Left ventricle myocardium inferior (tissue), 1 donor: Measurements from ENCODE around the gene HS3ST1. TPM values are rescaled to one million over a fixed set of nuclear protein-coding genes. Genes with fewer than 3 reads are reported as not detected.

Source experiments
- DNase-seq: peaks from one replicate; pipeline ENCODE4 v3.0.0-alpha.2; 2020
- H3K27ac ChIP-seq: fragments of 200-600 bp; replicated peaks from 2 replicates; pipeline ENCODE4 v1.8.0; 2021
- H3K27me3 ChIP-seq: fragments of 200-600 bp; 2 replicates; pipeline ENCODE4 v1.8.0; 2021; ENCODE audit warnings: low read depth
- H3K36me3 ChIP-seq: fragments of 200-600 bp; 2 replicates; pipeline ENCODE4 v1.8.0; 2021
- H3K4me1 ChIP-seq: fragments of 200-600 bp; 2 replicates; pipeline ENCODE4 v1.8.0; 2021
- H3K4me3 ChIP-seq: fragments of 200-600 bp; 2 replicates; pipeline ENCODE4 v1.8.0; 2021; ENCODE audit warnings: mild to moderate bottlenecking, moderate library complexity
- H3K9me3 ChIP-seq: fragments of 200-600 bp; replicated peaks from 2 replicates; pipeline ENCODE4 v1.8.0; 2021
- intact Hi-C: fragments of 100-400 bp; cut with micrococcal nuclease; formaldehyde crosslinking; loops from one replicate; pipeline ENCODE4 v1.11.0; 2022
- total RNA-seq: library from RNA; stranded (reverse); fragmentation: NEBNext Ultra II Directional; extraction: Animal tissue kit (Norgen Biotek cat#: 25700); gene quantifications from one replicate; pipeline ENCODE4 v1.2.1, GENCODE V29; 2021
- TF ChIP-seq, protein P1 (sequence below): fragments of 200-600 bp; IDR thresholded peaks from 2 replicates; pipeline ENCODE4 v1.8.0; 2021; ENCODE audit warnings: antibody characterized with exemption, mild to moderate bottlenecking, borderline replicate concordance
- donor health status: DM: no; HTN: yes; CAD: no; lungs with severe emphysema.

HS3ST1 gene
- total RNA-seq, 1 donor from 2014 or later: 2.4 TPM

DNA sequence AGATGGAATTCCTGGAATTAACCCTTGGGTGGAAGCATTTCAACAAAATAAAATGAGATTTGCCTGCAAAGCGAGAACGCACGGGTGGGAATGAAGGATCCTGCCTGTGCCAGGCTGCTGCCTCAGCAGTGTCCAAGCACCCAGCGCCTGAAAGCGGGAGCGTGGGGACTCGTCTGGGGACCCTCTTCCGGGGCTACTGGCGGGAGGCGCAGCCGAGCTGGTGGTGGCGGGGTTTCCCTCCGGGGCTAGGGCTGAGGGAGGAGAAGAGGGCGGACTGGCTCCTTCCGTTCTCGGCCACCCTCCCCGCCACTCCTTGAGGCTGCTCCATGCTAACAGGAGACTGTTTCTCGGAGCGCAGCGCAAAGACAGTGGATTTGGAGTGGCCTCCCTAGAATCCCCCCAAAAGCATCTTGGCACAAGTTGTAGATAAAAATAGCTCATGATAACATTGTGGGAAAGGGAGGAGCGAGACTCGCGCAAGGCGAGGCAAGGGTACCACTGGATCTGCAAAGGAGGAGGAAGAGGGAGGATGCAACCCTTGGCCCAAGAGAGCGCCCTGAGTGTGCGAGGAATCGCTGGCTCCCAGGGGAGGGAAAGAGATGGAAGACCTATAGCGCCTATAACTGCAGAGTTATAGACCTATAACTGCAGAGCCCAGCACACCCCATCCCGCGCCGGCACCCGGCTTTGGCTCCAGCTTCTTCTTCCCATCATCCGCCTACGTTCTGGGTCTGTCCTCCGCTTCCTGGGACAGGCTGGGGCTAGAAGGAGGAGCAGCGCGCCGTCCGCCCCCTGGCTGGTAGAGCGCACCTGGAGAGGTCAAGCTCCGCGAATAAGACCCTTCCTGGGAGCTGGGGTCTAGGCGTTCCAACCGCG, 1.3 kb downstream of the HS3ST1 start:
- Histone ChIP-seq H3K27me3 (peaks cover 33% of the 10 kb centered on the region), H3K4me3 (peak overlapping the region; percentile 73), H3K4me1 (peaks cover 28% of the 10 kb centered on the region), H3K9me3 (no peaks in the 10 kb centered on the region), H3K36me3 (no peaks in the 10 kb centered on the region), H3K27ac (no peak overlapping the region)
- no peak for DNase-seq
- intact Hi-C loops: no loop called here
- TF ChIP-seq, protein P1, sequence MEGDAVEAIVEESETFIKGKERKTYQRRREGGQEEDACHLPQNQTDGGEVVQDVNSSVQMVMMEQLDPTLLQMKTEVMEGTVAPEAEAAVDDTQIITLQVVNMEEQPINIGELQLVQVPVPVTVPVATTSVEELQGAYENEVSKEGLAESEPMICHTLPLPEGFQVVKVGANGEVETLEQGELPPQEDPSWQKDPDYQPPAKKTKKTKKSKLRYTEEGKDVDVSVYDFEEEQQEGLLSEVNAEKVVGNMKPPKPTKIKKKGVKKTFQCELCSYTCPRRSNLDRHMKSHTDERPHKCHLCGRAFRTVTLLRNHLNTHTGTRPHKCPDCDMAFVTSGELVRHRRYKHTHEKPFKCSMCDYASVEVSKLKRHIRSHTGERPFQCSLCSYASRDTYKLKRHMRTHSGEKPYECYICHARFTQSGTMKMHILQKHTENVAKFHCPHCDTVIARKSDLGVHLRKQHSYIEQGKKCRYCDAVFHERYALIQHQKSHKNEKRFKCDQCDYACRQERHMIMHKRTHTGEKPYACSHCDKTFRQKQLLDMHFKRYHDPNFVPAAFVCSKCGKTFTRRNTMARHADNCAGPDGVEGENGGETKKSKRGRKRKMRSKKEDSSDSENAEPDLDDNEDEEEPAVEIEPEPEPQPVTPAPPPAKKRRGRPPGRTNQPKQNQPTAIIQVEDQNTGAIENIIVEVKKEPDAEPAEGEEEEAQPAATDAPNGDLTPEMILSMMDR: no peak

DNA sequence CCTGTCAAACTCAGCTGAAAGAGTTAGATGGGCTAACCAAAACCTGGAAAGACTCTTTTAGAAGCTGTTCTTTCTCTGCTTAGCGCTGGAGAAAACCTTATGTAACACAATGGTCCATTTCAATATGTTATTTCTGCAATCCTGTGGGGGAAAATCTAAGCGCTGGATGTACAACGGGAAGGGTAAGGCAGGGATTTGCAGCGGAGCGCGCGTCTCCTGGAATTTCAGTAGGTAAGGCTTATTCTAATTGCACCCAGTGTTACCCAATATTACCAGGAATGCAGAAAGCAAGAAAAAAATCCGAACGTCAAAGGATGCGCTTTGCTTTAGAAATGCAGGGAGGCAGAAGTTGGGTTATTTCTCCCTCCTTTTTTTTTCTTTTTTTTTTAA, 2.0 kb downstream of the HS3ST1 start:
- Histone ChIP-seq H3K36me3 (no peaks in the 10 kb centered on the region), H3K4me1 (peaks cover 28% of the 10 kb centered on the region), H3K9me3 (no peaks in the 10 kb centered on the region), H3K27ac (peak overlapping the region; percentile 14), H3K27me3 (peaks cover 39% of the 10 kb centered on the region), H3K4me3 (peak overlapping the region; percentile 73)
- DNase-seq: no peak
- TF ChIP-seq, protein P1: no peak
- intact Hi-C loops: no loop called here

DNA sequence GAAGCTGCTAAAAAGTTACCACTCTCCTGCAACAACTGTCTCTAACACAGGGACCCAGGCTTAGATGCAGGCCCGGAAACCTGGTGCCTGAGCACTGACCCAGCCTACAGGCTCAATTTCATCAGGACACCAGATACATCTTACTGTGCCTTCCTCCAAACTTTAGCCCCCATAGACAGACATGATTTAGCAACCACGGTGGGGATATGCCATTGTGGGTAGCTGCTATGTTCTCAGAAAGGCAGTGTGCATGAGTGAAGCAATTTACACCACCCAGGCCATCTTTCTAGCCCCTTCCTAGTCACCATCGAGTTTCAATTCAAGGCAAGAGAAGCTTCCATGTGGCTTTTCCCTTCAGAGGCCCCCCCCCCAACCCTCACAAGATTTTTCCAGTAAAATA, 2.7 kb downstream of the HS3ST1 start:
- Histone ChIP-seq H3K27me3 (peaks cover 46% of the 10 kb centered on the region), H3K27ac (no peak overlapping the region), H3K9me3 (no peaks in the 10 kb centered on the region), H3K4me3 (peak overlapping the region; percentile 73), H3K4me1 (peaks cover 28% of the 10 kb centered on the region), H3K36me3 (no peaks in the 10 kb centered on the region)
- intact Hi-C loops: no loop called here
- DNase-seq: no peak
- TF ChIP-seq, protein P1: no peak

DNA sequence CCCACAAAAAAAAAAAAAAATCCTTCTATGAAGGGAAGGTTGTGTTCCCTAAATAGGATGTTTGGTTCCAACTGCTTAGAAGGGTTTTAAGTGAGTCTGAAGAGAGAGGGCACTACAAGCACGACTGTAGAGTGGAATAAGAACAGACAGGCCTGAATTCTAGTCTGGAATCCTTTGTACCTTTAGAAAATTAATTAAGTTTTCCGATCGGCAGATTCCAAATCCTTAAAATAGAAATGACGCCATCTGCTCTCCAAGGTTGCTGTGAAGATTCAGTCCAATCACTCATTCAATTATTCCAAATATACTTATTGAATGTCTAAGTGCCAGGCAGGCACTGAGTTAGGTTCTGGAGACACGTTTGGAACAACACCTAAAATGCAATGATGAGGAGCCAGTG, 3.8 kb downstream of the HS3ST1 start:
- Histone ChIP-seq H3K4me3 (no peak overlapping the region), H3K36me3 (no peaks in the 10 kb centered on the region), H3K4me1 (peaks cover 28% of the 10 kb centered on the region), H3K27ac (no peak overlapping the region), H3K27me3 (peaks cover 47% of the 10 kb centered on the region), H3K9me3 (no peaks in the 10 kb centered on the region)
- DNase-seq: no peak
- TF ChIP-seq, protein P1: peak; percentile 12
- intact Hi-C loops: no loop called here

DNA sequence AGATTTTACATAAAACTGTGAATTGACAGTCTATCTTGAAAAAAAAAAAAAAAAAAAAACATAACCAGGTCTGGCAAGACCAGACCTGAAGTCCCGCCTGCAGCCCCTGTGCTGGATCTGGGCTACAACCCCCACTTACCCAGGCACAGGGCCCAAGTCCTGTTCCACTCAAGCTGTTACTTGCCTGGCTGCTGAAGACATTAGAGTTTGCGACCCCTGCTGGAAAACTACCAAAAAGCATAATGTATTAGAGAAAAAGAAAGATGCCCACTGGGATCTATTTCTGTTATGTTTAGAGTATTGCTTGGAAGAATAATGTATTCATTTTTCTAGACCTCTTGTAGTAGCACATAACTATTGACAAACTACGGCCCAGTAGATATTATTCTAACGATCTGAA, 4.7 kb downstream of the HS3ST1 start:
- Histone ChIP-seq H3K4me3 (no peak overlapping the region), H3K9me3 (no peaks in the 10 kb centered on the region), H3K27me3 (peaks cover 44% of the 10 kb centered on the region), H3K4me1 (peaks cover 23% of the 10 kb centered on the region), H3K27ac (peak overlapping the region; percentile 48), H3K36me3 (no peaks in the 10 kb centered on the region)
- no peak for DNase-seq
- TF ChIP-seq, protein P1: peak; percentile 43
- intact Hi-C loops: no loop called here
